HepG2 (cell line): Measurements from ENCODE around the gene ENPP1. TPM values are rescaled to one million over a fixed set of nuclear protein-coding genes. Genes with fewer than 3 reads are reported as not detected.

Experiments used
- AGO1 ChIP-seq: fragments of 200-400 bp; formaldehyde crosslinking; IDR thresholded peaks from 2 replicates; pipeline ENCODE4 v1.6.1; 2017; ENCODE audit warnings: mild to moderate bottlenecking, low read depth, low read length, moderate library complexity; ENCODE audit not compliant: poor library complexity, severe bottlenecking
- ARID5B ChIP-seq: IDR thresholded peaks from 2 replicates; pipeline ENCODE4 v1.4.0; 2020; ENCODE audit warnings: mild to moderate bottlenecking, missing genetic modification reagents
- ATF2 ChIP-seq: sonication (generic); formaldehyde crosslinking; IDR thresholded peaks from 2 replicates; pipeline ENCODE4 v1.4.0; 2020; ENCODE audit warnings: missing genetic modification reagents
- CEBPB ChIP-seq: IDR thresholded peaks from 2 replicates; pipeline ENCODE4 v1.6.1; 2011; ENCODE audit warnings: low read depth, low read length, improper control_type of control experiment, borderline replicate concordance
- CTCF ChIP-seq: sonication (generic); formaldehyde crosslinking; IDR thresholded peaks from 2 replicates; pipeline ENCODE4 v1.5.0; 2020; ENCODE audit warnings: mild to moderate bottlenecking, missing genetic modification reagents, moderate library complexity
- DNMT3B ChIP-seq: conservative IDR thresholded peaks from 2 replicates; pipeline ENCODE4 v1.6.1; 2016; ENCODE audit warnings: missing biosample characterization, control low read depth
- DRAP1 ChIP-seq: IDR thresholded peaks from 2 replicates; pipeline ENCODE4 v1.6.1; 2016; ENCODE audit warnings: missing genetic modification reagents, missing compliant biosample characterization
- KAT2B ChIP-seq: fragments of 150-350 bp; IDR thresholded peaks from 2 replicates; pipeline ENCODE4 v1.6.1; 2014; ENCODE audit warnings: low read depth, low read length, borderline replicate concordance
- KAT8 ChIP-seq: IDR thresholded peaks from 2 replicates; pipeline ENCODE4 v1.6.1; 2016; ENCODE audit warnings: missing genetic modification reagents, missing compliant biosample characterization
- MYPOP ChIP-seq: sonication (generic); formaldehyde crosslinking; IDR thresholded peaks from 2 replicates; pipeline ENCODE4 v1.8.1; 2023; ENCODE audit warnings: mild to moderate bottlenecking, moderate library complexity, missing genetic modification reagents
- NR0B2 ChIP-seq: sonication (generic); formaldehyde crosslinking; IDR thresholded peaks from 2 replicates; pipeline ENCODE4 v1.4.0; 2020; ENCODE audit warnings: mild to moderate bottlenecking, missing genetic modification reagents
- SKIL ChIP-seq: sonication (generic); formaldehyde crosslinking; IDR thresholded peaks from 2 replicates; pipeline ENCODE4 v1.8.0; 2022; ENCODE audit warnings: missing genetic modification reagents, mild to moderate bottlenecking, moderate library complexity, borderline replicate concordance
- ZNF326 ChIP-seq: sonication (generic); formaldehyde crosslinking; IDR thresholded peaks from 2 replicates; pipeline ENCODE4 v1.4.0; 2020; ENCODE audit warnings: missing genetic modification reagents, borderline replicate concordance
- ZNF329 ChIP-seq: sonication (generic); formaldehyde crosslinking; IDR thresholded peaks from 2 replicates; pipeline ENCODE4 v1.9.0; 2021; ENCODE audit warnings: low read depth, mild to moderate bottlenecking, missing genetic modification reagents
- ZNF883 ChIP-seq: sonication (generic); formaldehyde crosslinking; IDR thresholded peaks from 2 replicates; pipeline ENCODE4 v1.5.1; 2020; ENCODE audit warnings: mild to moderate bottlenecking, missing genetic modification reagents; ENCODE audit errors: not compliant biosample characterization
- polyA plus RNA-seq, 8 experiments: library from polyadenylated mRNA; depleted of rRNA in 3 of 8; stranded (reverse) in 7 of 8; unstranded in 1 of 8; fragments of >200 nt; fragmentation: Illumina TruSeq in 4 of 8; extraction: Trizol in 4 of 8; gene quantifications; 2 replicates each; pipeline versions ENCODE4 v1.2.1 to v1.2.3, GENCODE V29; 2011 to 2016; ENCODE audit warnings: low read depth in 4 of 8, missing spikeins in 1 of 8, mixed read lengths in 1 of 8; ENCODE audit not compliant: insufficient read depth in 1 of 8
- total RNA-seq, 5 experiments: library from RNA; depleted of rRNA; stranded (reverse); fragments of >200 nt; fragmentation: Illumina TruSeq; extraction: Trizol; gene quantifications; 2 replicates each; pipeline ENCODE4 v1.2.3, GENCODE V29; 2016; ENCODE audit warnings: low read depth in 1 of 5

The ENPP1 gene
- total and polyA plus RNA-seq, 2 of the 13 experiments (the other 11 are each of a cell fraction or from before 2014, with no cell fraction given): 56.5 to 160 TPM

- TF ChIP-seq KAT2B: no peak
- no peak for TF ChIP-seq NR0B2 (CRISPR knock-in tag)
- no peak for TF ChIP-seq AGO1
- TF ChIP-seq CTCF (CRISPR knock-in tag): peak; percentile 57
- no peak for TF ChIP-seq CEBPB
- no peak for TF ChIP-seq ZNF883 (CRISPR knock-in tag)
- no peak for TF ChIP-seq SKIL (CRISPR knock-in tag)
- 0 out of 2 replicates have a peak, but pooled peaks have one; percentile 21 for TF ChIP-seq KAT8 (CRISPR knock-in tag)
- TF ChIP-seq ZNF326: no peak
- TF ChIP-seq ARID5B (CRISPR knock-in tag): 0 out of 2 replicates have a peak, but pooled peaks have one; percentile 31
- TF ChIP-seq MYPOP (CRISPR knock-in tag): no peak
- no peak for TF ChIP-seq DNMT3B
- 0 out of 2 replicates have a peak, but pooled peaks have one; percentile 17 for TF ChIP-seq DRAP1 (CRISPR knock-in tag)
- TF ChIP-seq ATF2: no peak
- TF ChIP-seq ZNF329 (CRISPR knock-in tag): no peak
Observed at GRCh38 chr6:131787766-131788712, 19.8 kb upstream of the ENPP1 start (continued).
